ENCODE measurements around the gene ZBTB20.

ZBTB20 gene

DNA sequence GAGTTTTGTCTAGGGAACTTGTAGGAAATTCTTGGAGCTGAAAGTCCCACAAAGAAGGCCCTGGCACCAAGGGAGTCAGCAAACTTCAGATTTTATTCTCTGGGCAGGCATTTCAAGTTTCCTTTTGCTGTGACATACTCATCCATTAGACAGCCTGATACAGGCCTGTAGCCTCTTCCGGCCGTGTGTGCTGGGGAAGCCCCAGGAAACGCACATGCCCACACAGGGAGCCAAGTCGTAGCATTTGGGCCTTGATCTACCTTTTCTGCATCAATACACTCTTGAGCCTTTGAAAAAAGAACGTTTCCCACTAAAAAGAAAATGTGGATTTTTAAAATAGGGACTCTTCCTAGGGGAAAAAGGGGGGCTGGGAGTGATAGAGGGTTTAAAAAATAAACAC is 838.3 kb downstream of the ZBTB20 start:
- DNase-seq = no peak

DNA sequence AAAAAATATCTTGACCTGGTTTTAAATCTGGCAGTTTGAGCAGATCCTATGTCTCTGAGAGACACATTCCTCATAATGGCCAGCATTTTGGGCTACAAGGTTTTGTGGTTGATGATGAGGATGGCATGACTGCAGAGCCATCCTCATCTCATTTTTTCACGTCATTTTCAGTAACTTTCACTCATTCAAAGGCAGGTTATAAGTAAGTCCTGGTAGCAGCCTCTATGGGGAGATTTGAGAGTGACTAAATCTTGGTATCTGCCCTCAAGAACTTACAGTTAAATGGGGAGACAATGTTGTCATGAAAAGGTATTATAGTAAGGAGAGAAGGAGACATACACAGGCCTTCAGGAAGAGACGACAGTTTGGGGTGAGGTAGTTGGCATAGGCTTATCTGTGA is 838.7 kb downstream of the ZBTB20 start:
- DNase-seq = no peak

DNA sequence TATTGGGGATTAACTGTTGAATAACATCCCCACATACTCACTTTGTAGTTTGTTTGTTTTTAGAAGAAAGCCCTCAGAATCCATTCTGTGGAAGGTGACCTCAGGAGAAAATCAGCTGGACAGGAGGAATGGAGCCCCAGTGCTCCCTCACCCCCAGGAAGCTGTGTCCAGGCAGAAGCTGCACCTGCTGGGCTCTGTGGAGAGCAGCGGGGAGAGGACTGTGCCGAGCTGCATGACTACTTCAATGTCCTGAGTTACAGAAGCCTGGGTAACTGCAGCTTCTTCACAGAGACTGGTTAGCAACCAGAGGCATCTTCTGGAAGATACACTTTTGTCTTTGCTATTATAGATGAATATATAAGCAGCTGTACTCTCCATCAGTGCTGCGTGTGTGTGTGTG is 839.3 kb downstream of the ZBTB20 start:
- DNase-seq = no peak

DNA sequence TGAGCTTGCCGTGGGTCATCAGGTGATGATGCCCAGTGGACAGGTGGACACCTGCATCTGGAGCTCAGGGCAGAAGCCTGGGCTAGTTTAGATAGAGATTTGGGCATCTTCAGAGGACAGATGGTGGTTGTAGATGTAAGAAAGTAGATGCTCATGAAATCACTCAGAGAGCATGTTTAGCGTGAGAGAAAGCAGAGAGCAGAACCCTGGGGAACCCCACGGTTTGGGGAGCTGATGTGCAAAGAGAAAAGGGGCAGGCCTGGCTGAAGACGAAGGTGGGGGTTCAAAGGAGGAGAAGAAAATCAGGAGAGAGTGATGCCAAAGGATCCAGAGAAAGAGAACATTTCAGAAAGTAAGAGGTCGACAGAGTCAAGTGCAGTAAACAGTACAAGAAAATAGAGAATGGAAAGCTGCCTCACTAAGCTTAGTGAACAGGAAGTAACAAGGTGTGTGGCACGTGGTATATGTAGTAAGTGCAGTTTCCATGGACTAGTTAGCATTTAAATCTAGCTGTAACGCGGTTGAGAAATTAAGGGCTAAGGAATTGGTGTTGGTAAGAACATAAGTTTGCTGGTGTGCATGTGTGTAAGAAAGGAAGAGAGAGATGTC is 839.8 kb downstream of the ZBTB20 start:
- DNase-seq = no peak

DNA sequence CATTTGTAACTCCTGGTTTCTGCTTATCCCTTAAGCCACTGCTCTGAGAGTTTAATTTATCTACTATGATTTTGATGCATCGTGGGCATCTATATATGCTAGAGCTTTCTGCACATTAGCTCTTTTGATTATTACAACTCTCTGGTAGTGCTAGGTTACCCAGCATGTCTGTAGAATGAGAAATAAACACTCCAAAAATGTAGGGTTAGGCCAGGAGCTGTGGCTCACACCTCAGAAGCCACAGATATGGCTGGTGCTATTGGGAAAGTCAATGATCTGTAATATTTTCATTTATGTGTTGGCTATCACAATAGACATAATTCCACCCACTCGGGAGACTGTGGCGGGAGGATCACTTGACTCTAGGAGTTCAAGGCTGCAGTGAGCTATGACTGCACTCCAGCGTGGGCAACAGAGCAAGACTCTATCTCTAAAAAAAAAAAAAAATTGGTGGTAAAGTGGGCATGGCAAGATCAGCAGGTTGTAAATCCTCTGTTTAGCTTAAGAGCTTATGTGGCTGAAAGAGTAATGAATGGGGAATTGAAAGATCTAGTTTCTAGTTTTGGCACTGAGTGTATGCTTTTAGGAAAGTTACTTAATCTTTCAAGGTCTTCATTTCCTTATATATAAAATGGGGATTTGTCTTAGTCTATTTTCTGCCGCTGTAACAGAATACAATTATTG is 847.0 kb downstream of the ZBTB20 start:
- DNase-seq = no peak

DNA sequence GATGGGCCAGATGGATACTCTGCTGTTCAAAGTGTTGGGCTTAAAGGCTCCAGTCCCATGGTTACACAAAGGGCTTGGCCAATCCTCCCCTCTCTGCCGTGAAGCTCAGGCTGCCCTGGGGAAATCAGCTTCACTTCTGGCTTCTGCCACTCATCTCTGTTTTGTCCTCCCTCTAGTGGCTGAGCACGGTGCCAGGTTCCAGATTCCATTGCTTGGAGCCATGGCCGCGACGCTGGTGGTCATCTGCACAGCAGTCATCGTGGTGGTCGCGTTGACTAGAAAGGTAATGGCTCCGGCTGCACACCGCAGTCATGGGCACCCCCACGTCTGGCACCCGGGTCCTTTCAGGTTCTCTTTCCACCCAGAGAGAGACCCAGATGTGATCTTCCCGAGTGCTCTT is 847.7 kb downstream of the ZBTB20 start:
- no peak for DNase-seq

DNA sequence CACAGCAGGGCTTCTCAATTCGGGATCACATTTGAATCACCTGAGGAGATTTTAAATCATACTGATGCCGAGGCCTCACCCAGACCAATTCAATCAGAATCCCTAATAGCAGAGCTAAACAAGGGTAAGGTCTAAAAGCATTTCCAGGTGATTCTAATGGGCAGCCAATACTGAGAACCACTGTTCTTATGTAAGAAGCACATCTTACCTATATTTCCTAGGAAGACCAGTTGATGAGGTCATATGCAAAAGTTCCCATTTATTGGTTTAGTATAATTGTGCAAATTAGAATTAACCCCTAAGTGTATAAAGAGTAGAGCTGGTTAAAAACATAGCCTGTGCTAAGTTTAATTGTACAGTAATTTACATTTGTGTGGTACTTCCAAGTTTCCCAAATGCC is 851.1 kb downstream of the ZBTB20 start:
- no peak for DNase-seq

DNA sequence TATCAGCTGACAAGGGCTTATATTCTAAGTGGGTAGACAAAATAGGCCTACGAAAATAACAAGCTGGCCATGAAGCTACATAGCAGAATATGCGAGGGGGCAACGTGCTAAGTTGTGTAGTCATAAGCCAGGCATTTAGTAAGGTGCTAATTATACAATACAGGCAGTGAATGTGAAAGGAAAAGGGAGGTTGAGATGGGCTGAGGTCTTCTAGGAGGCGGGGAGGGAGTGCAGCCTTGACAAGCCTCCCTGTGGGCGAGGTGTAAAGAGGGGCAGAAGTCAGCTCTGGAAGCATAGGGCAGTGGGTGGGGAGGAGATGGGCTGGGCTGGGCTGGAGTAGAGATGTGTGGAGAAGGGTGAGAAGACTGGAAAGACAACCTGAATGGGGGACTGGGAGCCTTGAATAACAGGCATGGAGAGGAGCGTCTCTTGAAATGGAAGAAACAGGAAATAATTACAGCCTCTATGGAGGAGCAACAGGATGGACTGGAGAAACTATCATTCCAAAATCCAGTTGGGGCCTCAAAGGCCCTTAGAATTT is 852.1 kb downstream of the ZBTB20 start:
- DNase-seq = no peak

DNA sequence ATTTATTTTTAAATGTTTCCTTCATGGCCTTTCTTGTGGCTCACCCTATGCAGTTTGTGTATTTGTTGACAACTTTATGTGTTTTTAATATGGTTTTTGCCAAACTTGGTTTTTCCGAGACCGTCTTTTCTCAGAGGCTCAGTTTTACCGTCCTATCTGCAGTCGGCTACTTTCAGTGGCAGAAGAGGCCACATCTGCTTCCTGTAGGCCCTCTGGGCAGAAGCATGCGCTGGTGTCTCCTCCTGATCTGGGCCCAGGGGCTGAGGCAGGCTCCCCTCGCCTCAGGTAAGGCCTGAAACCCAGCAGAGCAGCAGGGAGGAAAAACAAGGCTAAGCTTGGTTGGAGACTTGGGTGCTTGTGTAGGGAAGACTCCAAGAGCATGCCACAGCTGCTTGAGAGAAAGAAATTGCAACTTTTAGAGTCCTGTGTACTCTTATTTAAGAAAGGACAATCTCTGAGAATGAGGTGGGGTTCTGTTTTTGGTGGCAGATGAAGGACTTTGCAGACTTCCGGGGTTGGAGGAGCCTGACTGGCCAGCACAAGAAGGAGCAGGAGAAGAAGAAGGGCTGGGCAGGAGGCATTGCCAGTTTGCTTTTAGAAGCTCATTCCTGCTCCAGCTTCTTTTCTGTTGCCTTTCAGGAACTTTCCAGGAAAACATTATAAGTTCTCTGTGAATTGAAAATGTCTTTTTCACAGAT is 853.1 kb downstream of the ZBTB20 start, which contains the start of gene TIGIT:
Gene TIGIT, plus strand, starts transcription at position 191 of the 698 bp plus-strand sequence. Its CDS starts 34 bp downstream, at position 225.
- no peak for DNase-seq

DNA sequence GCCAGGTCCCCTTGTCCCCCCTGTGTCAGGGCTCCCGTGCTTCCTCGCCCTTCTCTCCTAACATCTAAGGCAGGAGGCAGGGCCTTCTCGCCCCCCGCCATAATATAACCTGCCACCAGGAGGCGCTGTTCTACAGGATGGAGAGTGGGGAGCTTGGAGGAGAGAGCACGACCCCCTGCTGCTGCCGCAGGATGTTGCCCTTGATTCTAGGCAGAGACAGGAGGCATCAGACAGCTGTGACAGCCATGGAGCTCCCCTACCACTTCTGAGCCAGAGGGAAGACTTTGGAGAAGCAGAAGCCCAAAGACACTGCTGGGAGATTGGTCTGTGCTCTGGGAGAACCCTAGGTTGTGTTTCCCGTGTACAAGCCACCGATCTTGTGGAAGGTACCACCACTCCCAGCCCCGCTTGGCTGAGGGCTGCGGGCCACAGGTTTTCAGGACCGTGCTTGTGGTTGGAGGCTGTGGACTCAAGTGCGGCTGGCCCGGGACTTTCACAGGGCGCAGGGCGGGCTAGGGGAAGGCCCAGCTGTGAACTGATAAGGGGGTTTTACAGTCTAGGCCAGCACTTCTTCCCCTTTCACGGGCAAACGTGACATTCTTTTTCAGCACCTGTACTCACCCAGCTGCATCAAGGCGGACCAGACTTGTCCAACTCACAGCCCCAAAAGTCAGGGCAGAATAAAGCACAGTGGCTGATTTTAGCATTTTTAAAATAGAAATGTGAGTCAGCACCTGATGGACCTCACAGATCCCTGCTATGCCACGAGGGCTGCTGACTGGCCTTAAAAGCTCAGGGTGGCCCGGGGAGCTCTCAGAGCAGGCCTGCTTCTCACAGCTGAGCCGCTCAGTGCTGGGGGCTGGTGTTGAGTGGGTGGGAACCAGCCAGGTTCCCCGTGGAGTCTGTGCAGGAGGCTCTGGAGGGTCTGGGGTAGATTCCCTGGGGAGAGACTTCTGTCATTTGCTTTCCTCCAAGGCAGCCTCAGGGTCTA is 855.9 kb downstream of the ZBTB20 start:
- DNase-seq = peak; percentile 30

DNA sequence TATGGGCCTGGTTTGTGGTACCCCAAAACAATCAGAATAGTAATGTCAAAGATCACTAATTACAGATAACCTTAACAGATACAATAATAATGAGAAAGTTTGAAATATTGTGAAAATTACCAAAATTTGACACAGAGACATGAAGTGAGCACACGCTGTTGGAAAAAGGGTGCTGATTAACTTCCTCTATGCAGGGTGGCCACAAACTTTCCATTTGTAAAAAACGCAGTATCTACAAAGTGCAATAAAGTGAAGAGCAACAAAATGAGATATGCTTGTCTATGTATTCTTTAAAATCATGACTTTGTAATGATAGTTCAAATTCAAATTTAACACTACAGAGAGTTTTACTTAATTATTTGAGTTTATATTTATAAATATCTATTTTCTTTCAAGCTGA is 860.8 kb downstream of the ZBTB20 start:
- DNase-seq = no peak

DNA sequence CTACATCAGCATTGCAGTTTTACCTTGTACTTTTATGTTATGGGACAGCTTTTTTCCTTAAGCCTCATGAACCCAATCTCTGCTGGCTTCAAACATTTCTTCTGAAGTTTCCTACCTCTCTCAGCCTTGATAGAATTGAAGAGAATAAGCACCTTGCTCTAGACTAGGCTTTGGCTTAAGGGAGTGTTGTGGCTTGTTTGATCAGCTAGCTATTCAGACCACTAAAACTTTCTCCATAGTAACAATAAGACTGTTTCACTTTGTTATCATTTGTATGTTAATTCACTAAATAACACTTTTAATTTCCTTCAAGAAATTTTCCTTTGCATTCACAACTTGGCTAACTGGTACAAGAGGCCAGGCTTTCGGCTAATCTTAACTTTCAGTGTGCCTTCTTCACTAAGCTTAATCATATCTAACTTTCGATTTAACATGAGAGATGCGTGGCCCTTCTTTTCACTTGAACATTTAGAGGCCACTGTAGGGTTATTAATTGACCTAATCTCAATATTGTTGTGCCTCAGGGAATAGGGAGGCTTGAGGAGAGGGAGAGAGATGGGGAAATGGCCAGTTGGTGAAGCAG is 861.3 kb downstream of the ZBTB20 start:
- no peak for DNase-seq

DNA sequence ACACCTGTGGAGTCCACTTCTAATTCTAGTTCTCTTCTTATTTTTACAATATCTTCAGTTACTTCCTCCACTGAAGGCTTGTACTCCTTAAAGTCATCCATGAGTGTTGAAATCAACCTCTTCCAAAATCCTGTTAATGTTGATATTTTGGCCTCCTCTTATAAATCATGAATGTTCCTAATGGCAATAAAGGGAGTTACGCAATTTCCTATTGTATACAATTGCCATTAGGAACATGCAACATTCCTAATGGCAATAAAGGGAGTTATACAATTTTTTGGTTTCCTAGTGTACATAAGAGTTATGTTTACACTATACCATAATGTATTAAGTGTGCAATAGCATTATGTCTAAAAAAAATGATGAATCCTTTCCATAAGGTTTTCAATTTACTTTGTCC is 862.4 kb downstream of the ZBTB20 start:
- no peak for DNase-seq

Measured in right hindlimb (tissue), 1 donor.